KBM-7 (cell line): ENCODE results near the gene TGM1.
A peak's percentile ranks its signal among the peaks of the same experiment; 100 is the strongest.

Source experiments
- DNase-seq: peaks from one replicate; pipeline ENCODE4 v3.0.0-alpha.2; 2015
- in situ Hi-C: fragments of 300-500 bp; cut with MboI; formaldehyde crosslinking; loops from 2 replicates; pipeline ENCODE4 v1.14.3; 2020; ENCODE audit warnings: low sequenced_read_pairs, low pct_unique_long_range_greater_than_20kb, mixed read lengths

The TGM1 gene

DNA sequence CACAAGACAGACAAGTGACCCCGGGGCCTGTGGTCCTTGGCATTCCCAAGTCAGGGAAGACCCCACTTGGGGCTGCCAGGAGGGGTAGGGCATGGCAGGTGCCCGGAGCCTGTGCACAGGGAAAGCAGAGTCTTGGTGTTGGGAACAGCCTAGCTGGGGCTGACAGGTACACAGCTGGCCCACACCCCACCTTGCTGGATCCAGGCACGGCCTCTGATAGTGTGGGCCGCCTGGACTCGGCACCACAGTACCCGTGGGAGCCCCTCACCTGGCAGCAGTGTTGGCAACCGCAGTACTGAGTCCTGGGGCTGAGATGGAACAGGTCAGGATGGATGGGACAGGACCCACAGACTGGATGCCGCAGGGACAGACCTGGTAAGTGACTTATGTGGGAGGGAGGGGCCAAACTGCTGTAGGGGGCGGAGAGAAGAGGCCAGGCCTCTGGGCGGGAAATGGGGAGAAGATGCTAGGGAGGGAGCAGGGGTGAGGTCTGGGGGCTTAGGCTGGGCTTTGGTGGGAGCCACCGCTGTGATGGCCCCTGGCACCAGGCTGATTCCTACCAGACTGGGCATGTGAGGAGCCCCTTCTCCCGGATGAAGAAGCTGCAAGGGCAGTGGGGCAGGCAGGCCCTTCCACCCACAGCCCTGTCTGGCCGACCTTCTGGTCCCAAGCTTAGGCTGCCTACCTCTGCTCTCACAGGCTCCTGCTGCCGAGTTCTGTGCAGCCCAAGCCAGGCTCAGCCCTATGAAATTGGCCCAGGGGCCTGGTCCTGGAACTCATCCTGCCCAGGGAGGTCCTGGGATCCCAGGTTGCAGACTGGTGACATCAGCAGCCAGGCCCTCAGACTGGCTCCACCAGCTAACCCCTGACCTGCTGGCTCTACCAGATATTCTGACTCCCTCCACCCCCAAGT, at the start of gene TGM1:
Gene TGM1 (minus strand): TSS at position 357 of the 913 bp plus-strand sequence. CDS start 825 bp downstream, outside the sequence.
- DNase-seq = no peak
- in situ Hi-C loops = no loop called here

DNA sequence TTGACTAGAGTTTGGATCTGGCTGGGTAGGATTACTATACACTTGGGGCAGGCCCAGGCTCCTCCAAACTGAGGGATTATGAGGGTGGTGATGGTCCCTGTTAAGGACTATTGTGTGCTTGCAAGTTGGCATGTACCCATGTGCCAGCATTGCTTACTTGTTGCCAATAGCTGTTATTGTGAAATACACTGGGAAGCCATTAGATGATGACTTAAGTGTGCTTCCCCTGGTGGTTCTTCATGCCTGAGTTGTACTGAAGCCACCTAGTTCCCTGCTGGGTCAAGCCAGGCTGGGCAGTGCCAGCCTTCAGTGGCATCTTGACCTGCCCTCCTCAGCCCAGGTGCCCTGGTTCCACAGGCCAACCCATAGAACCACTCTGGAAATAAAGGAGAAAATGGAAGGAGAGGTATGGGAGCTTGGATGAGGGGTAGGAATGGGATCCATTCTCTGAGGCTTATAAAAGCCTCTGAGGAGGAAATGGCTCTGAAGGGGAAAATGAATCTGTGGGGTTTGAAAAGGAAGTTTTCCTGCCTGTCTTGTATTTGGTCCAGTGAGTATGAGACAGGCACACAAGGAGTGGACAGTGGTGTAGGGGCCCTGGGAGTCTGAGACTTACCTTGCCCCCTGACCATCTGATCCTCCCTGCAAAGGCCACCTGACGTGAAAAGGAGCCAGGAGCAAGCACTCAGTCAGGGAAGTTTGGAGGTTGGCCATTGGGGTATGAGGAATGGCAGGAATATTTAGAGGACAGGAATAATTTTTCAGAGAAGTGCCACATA, 49.0 kb upstream of the TGM1 start:
- in situ Hi-C loops = no loop called here
- no peak for DNase-seq

DNA sequence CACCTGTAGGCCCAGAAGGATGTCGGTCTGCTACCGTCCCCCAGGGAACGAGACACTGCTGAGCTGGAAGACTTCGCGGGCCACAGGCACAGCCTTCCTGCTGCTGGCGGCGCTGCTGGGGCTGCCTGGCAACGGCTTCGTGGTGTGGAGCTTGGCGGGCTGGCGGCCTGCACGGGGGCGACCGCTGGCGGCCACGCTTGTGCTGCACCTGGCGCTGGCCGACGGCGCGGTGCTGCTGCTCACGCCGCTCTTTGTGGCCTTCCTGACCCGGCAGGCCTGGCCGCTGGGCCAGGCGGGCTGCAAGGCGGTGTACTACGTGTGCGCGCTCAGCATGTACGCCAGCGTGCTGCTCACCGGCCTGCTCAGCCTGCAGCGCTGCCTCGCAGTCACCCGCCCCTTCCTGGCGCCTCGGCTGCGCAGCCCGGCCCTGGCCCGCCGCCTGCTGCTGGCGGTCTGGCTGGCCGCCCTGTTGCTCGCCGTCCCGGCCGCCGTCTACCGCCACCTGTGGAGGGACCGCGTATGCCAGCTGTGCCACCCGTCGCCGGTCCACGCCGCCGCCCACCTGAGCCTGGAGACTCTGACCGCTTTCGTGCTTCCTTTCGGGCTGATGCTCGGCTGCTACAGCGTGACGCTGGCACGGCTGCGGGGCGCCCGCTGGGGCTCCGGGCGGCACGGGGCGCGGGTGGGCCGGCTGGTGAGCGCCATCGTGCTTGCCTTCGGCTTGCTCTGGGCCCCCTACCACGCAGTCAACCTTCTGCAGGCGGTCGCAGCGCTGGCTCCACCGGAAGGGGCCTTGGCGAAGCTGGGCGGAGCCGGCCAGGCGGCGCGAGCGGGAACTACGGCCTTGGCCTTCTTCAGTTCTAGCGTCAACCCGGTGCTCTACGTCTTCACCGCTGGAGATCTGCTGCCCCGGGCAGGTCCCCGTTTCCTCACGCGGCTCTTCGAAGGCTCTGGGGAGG, 47.9 kb upstream of the TGM1 start, which contains the start of gene LTB4R:
Gene LTB4R (plus strand): TSS at position 857 of the 959 bp plus-strand sequence. CDS start 4,150 bp downstream, outside the sequence.
- in situ Hi-C loops = no loop called here
- no peak for DNase-seq

DNA sequence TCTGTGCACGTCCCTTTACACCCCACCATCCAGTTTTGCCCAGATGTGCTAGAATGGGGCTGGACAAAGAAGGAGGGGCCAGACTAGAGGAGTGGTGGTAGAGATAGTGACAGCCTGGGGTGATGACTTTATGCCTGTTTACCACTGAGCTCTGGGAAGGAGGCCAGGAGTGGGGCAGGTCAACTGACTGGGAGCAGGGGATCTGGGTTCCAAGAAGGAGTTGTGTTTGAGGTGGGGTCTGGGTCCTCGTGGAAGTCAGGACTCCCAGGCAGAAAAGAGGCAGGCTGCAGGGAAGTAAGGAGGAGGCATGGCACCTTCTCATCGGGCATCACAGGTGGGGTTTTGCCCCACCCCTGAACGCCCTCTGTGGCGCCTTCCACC, 47.3 kb upstream of the TGM1 start:
- in situ Hi-C loops = no loop called here
- DNase-seq = no peak

DNA sequence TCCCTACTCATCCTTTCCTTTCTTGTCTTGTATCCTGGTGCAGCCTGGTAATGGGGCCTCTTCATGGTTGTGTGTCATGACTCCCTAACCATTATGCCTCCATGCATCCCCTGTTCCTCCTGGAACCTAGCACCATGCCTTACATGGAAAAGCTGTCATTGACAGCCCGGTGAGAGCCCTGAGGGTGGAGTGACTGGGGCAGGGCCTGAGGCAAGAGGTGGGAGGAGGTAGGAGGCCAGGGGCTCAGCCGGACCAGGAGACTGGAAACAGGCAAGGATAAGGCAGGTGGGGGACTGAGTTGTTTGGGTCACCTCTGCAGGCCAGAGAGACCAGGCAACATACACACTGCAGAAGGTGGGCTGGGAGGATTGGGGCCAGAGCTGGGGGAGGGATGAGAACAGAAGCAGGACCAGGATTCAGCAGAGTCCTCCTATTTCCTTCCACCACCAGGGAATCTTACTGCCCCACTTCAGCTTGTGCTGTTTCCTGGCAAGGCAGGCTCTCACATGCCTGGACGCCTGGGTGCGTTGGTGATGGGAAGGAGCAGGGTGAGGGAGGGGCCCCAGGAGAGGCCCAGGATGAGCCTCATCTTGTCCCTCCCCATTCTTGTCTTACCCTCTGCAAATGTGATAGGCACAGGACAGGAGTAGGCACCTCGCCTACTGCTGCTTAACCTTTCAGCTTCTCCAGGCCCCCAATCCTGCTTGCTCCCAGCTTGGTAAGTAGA, 46.7 kb upstream of the TGM1 start, which contains the start of gene LTB4R2:
Gene LTB4R2 (plus strand): TSS at position 603 of the 727 bp plus-strand sequence. CDS start 525 bp downstream, outside the sequence.
- in situ Hi-C loops = no loop called here
- DNase-seq = no peak

DNA sequence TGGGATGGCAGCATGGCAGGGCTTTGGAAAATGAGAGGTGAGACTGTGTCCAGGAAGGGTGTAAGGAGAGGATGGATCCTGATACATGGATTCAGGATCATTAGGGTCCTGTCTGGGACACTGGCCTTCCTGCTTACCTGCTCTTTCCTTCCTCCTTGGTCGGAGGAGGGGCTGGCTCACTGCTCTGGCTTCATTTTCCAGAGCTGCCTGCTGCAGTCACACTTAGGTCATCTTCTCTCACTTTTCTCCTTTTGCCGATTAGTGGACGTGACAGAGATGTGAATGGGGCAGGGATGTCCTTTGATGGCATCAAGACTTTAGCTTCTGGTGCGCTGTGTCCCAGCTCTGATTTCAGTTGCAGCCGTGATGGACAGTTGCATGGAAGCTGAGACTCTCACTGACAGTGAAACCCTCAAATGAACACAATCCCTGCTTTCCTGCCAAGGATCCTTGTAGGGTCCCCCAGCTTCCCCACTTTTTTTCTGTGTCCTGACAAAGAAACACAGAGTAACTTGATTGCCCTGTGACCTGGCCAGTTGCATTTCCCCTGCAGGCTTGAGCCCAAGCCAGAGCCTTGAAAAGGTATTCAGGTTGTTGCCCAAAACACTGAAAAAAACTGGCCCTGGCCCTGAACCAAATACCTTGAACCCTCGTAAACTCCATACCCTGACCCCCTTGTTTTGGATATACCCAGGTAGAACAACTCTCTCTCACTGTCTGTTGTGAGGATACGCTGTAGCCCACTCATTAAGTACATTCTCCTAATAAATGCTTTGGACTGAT, 45.6 kb upstream of the TGM1 start:
- in situ Hi-C loops = no loop called here
- no peak for DNase-seq

DNA sequence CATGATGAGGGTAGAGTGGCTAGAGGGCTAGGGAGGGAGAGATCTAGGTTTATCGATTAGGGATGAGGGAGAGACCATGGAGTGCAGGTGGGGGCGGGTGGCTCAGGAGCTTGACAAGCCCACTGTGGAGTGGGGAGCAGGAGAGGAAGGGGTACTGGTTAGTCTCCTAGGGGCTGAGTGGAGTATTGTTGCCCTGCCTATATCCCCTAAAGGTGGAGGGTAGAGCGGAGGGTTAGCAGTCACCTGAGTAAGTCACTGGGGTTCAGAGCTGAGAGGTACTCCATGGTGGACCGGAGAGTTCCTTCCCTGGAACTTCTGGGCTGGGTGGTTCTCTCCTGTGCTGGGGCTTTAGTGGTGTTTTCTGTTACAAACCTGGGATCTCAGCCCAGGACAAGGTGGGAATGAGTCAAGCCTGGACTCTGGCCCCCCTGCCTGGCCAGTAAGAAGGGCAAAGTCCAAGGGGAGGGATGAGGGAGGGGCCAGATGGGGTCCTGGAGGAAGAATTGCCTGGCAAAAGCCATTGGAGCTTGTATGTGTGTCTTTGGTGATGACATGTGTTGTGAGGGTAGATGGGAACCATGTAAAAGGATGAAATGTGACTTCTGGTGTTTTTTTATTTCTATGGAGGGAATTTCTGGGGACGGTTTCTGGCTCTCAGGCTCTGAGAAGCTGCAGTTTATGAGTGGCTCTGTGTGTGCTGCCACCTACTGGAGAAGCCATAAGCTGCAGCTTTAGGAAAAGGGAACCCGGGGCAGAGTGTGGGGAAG, 44.8 kb upstream of the TGM1 start, which contains the start of gene CIDEB:
Gene CIDEB (minus strand): TSS at position 403 of the 767 bp plus-strand sequence. CDS start 119 bp downstream, at position 284.
- in situ Hi-C loops = no loop called here
- DNase-seq = peak; percentile 87

DNA sequence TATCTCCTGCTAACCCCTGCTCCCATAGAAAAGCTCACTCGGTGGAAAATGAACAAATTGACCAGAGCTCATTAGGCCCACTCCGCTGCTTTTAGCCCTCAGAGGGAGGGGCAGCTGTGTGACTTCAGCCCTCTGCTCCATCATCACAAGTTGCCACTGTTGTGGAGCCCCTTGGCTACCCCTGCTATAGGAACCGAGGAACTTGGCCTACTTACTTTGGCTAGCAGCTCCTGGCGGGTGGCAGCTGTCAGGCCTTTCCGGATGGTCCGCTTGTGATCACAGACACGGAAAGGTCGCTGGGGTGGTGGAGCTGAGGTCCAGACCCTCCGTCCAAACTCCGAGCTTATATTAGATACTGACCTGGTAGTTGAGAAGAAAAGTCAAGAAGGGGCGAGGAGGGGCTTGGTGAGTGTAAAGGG, 44.2 kb upstream of the TGM1 start:
- in situ Hi-C loops = no loop called here
- no peak for DNase-seq

DNA sequence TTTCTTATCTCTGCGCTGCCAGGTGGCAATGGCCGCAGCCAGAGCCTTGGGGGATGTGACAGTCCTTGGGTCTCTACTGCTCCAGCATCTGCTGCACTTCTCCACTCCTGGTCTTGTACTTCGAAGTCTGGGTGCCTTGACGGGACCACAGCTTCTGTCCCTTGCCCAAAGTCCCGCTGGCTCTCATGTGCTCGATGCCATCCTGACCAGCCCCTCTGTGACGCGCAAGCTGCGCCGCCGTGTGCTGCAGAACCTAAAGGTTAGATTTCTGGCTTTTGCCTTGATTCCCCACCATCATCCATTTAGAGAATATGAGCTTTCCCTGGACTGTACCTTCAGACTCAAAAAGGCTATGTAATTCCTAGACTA, 41.0 kb upstream of the TGM1 start:
- no peak for DNase-seq
- in situ Hi-C loops = no loop called here

DNA sequence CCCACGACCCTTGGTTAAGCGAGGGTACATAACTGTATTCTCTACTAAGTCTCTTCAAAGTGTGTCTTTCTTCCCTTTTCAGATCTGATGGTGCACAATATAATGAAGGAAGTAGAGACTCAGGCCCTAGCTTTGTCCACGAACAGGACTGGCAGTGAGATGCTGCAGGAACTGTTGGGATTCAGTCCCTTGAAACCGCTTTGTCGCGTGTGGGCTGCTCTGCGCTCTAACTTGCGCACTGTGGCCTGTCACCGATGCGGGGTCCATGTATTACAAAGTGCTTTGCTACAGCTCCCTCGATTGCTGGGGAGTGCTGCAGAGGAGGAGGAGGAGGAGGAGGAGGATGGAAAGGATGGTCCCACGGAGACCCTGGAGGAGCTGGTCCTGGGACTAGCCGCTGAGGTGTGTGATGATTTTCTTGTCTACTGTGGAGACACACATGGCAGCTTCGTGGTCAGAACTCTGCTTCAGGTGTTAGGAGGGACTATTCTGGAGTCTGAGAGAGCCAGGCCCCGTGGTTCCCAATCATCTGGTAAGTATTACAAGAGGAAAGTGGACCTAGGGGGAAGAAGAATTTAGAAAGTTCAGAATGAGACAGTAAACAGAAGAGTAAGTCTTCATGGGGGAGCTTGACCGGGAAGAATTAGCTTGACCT, 37.5 kb upstream of the TGM1 start:
- in situ Hi-C loops = no loop called here
- DNase-seq = no peak

DNA sequence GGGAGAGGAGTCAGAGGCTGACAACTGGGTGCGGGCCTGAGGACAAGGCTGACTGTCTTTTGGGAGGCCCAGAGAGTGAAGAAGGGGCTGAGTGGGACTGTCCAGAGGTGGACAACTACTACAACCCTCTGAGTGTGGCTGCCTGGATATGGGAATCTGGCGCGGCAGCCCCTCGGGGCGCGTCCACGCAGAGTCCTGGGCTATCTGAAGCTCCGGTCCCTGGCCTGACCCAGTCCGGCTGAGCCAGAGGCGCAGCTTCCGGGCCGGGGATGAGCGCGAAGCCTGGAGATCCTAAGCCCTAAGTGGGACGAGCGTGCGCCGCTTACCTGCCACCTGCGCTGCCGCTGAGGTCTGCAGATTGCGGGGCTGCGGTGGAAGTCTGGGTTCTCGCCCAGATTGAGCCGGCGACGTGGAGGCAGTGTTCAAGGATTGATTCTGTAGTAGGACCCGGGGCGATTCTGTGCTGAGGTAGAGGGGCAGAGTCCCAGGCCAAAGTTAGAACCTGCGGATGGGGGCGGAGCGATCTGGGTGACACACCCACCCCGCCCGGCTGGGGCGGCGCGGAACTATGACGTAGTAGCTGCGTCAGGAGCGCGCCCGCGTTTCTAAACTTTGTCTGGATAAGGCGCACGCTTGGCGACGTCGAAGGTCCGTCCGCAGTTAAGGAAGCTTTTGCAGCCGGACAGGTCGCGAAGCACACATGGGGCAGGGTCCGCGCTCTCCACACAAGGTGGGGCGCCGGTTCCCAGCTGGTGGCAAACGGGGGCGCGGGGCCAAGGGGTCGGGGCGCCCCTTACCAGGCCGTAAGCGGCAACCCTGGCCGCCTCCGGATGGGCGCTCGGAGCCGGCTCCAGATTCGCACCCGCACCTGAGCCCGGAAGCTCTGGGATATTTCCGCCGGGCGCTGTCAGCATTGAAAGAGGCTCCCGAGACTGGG, 36.5 kb upstream of the TGM1 start, which contains the start of the genes DHRS1 and NOP9:
Gene DHRS1 (minus strand): TSS at position 526 of the 937 bp plus-strand sequence. CDS start 674 bp downstream, outside the sequence.
Gene NOP9 (plus strand): TSS at position 596 of the 937 bp plus-strand sequence. CDS start 105 bp downstream, at position 701.
- in situ Hi-C loops = loop anchor here (10.0 kb wide), 1 partner anchor 55 kb away; the partner anchor contains the start of gene TINF2
- DNase-seq = peak; percentile 95

DNA sequence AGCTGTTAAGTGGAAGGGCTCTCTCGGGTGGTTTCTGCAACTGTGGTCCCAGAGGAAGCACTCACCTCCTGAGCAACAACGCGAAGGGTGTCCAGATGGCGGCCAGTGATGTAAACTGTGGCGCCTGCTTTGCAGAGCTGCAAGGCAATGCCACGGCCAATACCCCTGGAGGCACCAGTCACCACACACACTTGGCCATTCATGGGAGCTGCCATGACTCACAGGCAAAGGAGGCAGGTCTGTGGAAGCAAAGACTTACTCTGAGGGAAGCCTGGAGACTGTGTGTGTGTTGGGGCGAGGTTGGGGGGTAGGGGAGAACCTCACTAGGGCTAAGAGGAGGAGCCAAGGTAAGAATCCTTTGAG, 35.9 kb upstream of the TGM1 start:
- in situ Hi-C loops = loop anchor here (10.0 kb wide), 1 partner anchor 54 kb away; the partner anchor contains the start of gene TINF2
- DNase-seq = no peak

DNA sequence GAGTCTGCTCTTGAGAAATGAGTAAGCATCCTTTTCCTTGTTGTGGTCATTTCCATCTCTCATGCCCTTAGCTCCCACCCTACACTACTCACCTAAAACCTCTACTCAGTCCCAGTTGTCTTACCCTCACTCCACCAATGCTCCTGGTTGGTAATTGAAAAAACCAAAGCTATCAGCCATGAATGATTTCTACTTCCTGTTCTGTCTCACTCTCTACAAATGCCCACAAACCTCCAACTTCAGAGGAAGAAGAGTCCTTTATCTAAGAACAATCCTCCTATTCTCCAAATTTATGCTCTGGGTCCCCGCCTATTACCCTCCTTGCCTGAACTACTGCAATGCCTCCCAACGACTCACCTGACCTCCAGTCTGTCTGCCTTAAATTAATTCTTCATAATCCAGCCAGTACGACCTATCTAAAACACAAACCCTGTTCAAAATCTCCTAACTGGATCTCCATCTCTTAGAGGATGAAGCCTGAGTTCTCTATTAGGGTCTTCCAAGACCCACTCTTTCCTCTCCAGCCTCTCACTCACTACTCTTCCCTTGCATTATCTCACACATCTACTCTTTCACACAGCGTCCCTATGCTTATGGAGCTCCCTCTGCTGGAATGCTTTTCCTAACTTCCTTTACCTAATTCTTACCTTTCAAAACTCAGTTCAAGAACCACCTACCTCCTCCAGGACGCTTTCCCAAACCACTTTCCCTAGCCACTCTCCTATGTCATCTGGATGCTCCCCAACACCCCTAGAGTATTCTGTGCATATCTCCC, 34.4 kb upstream of the TGM1 start:
- peak; percentile 75 for DNase-seq
- in situ Hi-C loops = loop anchor here (10.0 kb wide), 1 partner anchor 53 kb away; the partner anchor contains the start of gene TINF2
